ENCODE data around the gene TDO2.

GRCh38 chr4:155855897-155856296, 47.6 kb upstream of the TDO2 start:
- TF ChIP-seq CTCF (IDR thresholded peaks at IDR 0.05; ENCODE audit: insufficient read depth, low read length), result no peak
- TF ChIP-seq POLR2AphosphoS5 (IDR thresholded peaks at IDR 0.05; ENCODE audit: low read depth), result no peak
- TF ChIP-seq REST (IDR thresholded peaks at IDR 0.05; ENCODE audit: insufficient replicate concordance, low read depth), result no peak

Measured in HL-60 (cell line).